H9 (cell line): Measurements from ENCODE around the gene EML3. TPM values are rescaled to one million over a fixed set of nuclear protein-coding genes. Genes with fewer than 3 reads are reported as not detected.

Experiments used
- DNase-seq: peaks from one replicate; pipeline ENCODE4 v3.0.0-alpha.2; 2017
- H2AFZ ChIP-seq: one replicate; pipeline ENCODE4 v1.6.1; 2013; ENCODE audit warnings: mild to moderate bottlenecking, low read length, control low read depth, moderate library complexity
- H2AK5ac ChIP-seq: 2 replicates; pipeline ENCODE4 v1.6.1; 2013; ENCODE audit warnings: low read length, control low read depth, mixed read lengths; ENCODE audit not compliant: insufficient read length
- H2BK120ac ChIP-seq: one replicate; pipeline ENCODE4 v1.6.1; 2013; ENCODE audit warnings: low read depth, mild to moderate bottlenecking, low read length, control low read depth, inconsistent platforms; ENCODE audit not compliant: poor library complexity, severe bottlenecking
- H2BK12ac ChIP-seq: 2 replicates; pipeline ENCODE4 v1.6.1; 2013; ENCODE audit warnings: low read length, control low read depth, mixed read lengths, low read depth; ENCODE audit not compliant: insufficient read length
- H2BK15ac ChIP-seq: 2 replicates; pipeline ENCODE4 v1.6.1; 2013; ENCODE audit warnings: low read depth, low read length, control low read depth
- H2BK20ac ChIP-seq: one replicate; pipeline ENCODE4 v1.6.1; 2013; ENCODE audit warnings: low read depth, mild to moderate bottlenecking, low read length, control low read depth, inconsistent platforms; ENCODE audit not compliant: poor library complexity, severe bottlenecking
- H2BK5ac ChIP-seq: 2 replicates; pipeline ENCODE4 v1.6.1; 2013; ENCODE audit warnings: low read length, control low read depth, mixed read lengths; ENCODE audit not compliant: insufficient read length
- H3K14ac ChIP-seq: 2 replicates; pipeline ENCODE4 v1.6.1; 2013; ENCODE audit warnings: low read length, control low read depth; ENCODE audit not compliant: insufficient read depth
- H3K18ac ChIP-seq: 2 replicates; pipeline ENCODE4 v1.6.1; 2013; ENCODE audit warnings: low read depth, mild to moderate bottlenecking, mixed read lengths, low read length, control low read depth; ENCODE audit not compliant: insufficient read length
- H3K23ac ChIP-seq: 2 replicates; pipeline ENCODE4 v1.6.1; 2013; ENCODE audit warnings: low read length, control low read depth, mixed read lengths, low read depth; ENCODE audit not compliant: insufficient read length
- H3K23me2 ChIP-seq: 2 replicates; pipeline ENCODE4 v1.6.1; 2013; ENCODE audit warnings: low read depth, mild to moderate bottlenecking, mixed read lengths, low read length, control low read depth; ENCODE audit not compliant: insufficient read length, poor library complexity, severe bottlenecking
- H3K27ac ChIP-seq: 2 replicates; pipeline ENCODE4 v1.5.1; 2013; ENCODE audit warnings: low read length, control low read depth, mixed read lengths, low read depth; ENCODE audit not compliant: insufficient read length
- H3K27me3 ChIP-seq: 2 replicates; pipeline ENCODE4 v1.6.1; 2013; ENCODE audit warnings: low read length, control low read depth, inconsistent platforms; ENCODE audit not compliant: insufficient read depth
- H3K4ac ChIP-seq: 2 replicates; pipeline ENCODE4 v1.6.1; 2013; ENCODE audit warnings: low read depth, mild to moderate bottlenecking, control low read depth, inconsistent platforms, low read length, moderate library complexity
- H3K4me1 ChIP-seq: 2 replicates; pipeline ENCODE4 v1.6.1; 2013; ENCODE audit warnings: low read length, control low read depth, inconsistent platforms; ENCODE audit not compliant: insufficient read depth
- H3K4me2 ChIP-seq: 2 replicates; pipeline ENCODE4 v1.6.1; 2013; ENCODE audit warnings: low read length, control low read depth, mixed read lengths; ENCODE audit not compliant: insufficient read length, insufficient read depth
- H3K56ac ChIP-seq: 2 replicates; pipeline ENCODE4 v1.6.1; 2013; ENCODE audit warnings: low read depth, mild to moderate bottlenecking, mixed read lengths, low read length, control low read depth; ENCODE audit not compliant: insufficient read length
- H3K79me1 ChIP-seq: 2 replicates; pipeline ENCODE4 v1.6.1; 2013; ENCODE audit warnings: low read depth, mild to moderate bottlenecking, moderate library complexity, low read length, control low read depth, inconsistent platforms; ENCODE audit not compliant: insufficient read depth, poor library complexity, severe bottlenecking
- H3K79me2 ChIP-seq: 2 replicates; pipeline ENCODE4 v1.6.1; 2013; ENCODE audit warnings: low read length, control low read depth, inconsistent platforms; ENCODE audit not compliant: insufficient read depth
- H3K9ac ChIP-seq: 2 replicates; pipeline ENCODE4 v1.6.1; 2013; ENCODE audit warnings: low read length, control low read depth, mixed read lengths; ENCODE audit not compliant: insufficient read length; ENCODE audit errors: extremely low read depth
- H3K9me3 ChIP-seq: one replicate; pipeline ENCODE4 v1.6.1; 2013; ENCODE audit warnings: low read depth, low read length, inconsistent platforms; ENCODE audit not compliant: control insufficient read depth
- H3T11ph ChIP-seq: one replicate; pipeline ENCODE4 v1.6.1; 2013; ENCODE audit warnings: mild to moderate bottlenecking, low read length, control low read depth, inconsistent platforms
- H4K20me1 ChIP-seq: one replicate; pipeline ENCODE4 v1.6.1; 2013; ENCODE audit not compliant: control insufficient read depth, insufficient read length, insufficient read depth
- H4K5ac ChIP-seq: 2 replicates; pipeline ENCODE4 v1.6.1; 2013; ENCODE audit warnings: low read depth, mild to moderate bottlenecking, mixed read lengths, low read length, control low read depth; ENCODE audit not compliant: insufficient read length
- H4K8ac ChIP-seq: replicated peaks from 2 replicates; pipeline ENCODE4 v1.6.1; 2013; ENCODE audit warnings: low read length, control low read depth, mixed read lengths, low read depth; ENCODE audit not compliant: insufficient read length
- H4K91ac ChIP-seq: 2 replicates; pipeline ENCODE4 v1.6.1; 2013; ENCODE audit warnings: low read depth, mild to moderate bottlenecking, moderate library complexity, mixed read lengths, low read length, control low read depth; ENCODE audit not compliant: insufficient read length
- H3K27ac Mint-ChIP-seq, 3 experiments: 2 replicates in 2 of 3; 3 replicates in 1 of 3; pipeline ENCODE4 v1.8.0; 2020 to 2021; ENCODE audit warnings: mixed read lengths in 3 of 3, mild to moderate bottlenecking in 1 of 3, moderate library complexity in 1 of 3
- H3K27me3 Mint-ChIP-seq: 2 replicates; pipeline ENCODE4 v1.8.0; 2021; ENCODE audit warnings: low read depth, mild to moderate bottlenecking, moderate library complexity, mixed read lengths
- H3K36me3 Mint-ChIP-seq, 3 experiments: 2 replicates in 2 of 3; 3 replicates in 1 of 3; pipeline ENCODE4 v1.8.0; 2020 to 2021; ENCODE audit warnings: low read depth in 3 of 3, mixed read lengths in 3 of 3; ENCODE audit not compliant: insufficient read depth in 1 of 3
- H3K4me1 Mint-ChIP-seq, 2 experiments: 2 replicates each; pipeline ENCODE4 v1.8.0; 2020; ENCODE audit warnings: mixed read lengths in 2 of 2
- H3K4me3 Mint-ChIP-seq, 2 experiments: 2 replicates in 1 of 2; 3 replicates in 1 of 2; pipeline ENCODE4 v1.8.0; 2020 to 2021; ENCODE audit warnings: mild to moderate bottlenecking in 2 of 2, mixed read lengths in 2 of 2, moderate library complexity in 1 of 2
- H3K9me3 Mint-ChIP-seq, 2 experiments: 2 replicates in 1 of 2; 3 replicates in 1 of 2; pipeline ENCODE4 v1.8.0; 2020; ENCODE audit warnings: mild to moderate bottlenecking in 2 of 2, mixed read lengths in 2 of 2, moderate library complexity in 1 of 2
- WGBS: extraction: QIAGEN DNeasy Blood & Tissue Kit; methylation state at CpG from one replicate; pipeline ENCODE4 v1.1.7; 2013; ENCODE audit warnings: missing lambda C conversion rate, low lambda C conversion rate, mixed read lengths; ENCODE audit not compliant: insufficient read length; ENCODE audit errors: extremely low coverage; 5-methylcytosine and 5-hydroxymethylcytosine counted together
- total RNA-seq: library from RNA; stranded (reverse); gene quantifications from 2 replicates; pipeline ENCODE4 v1.2.1, GENCODE V29; 2021
- TF ChIP-seq, protein P1 (sequence below): fragments of 200-600 bp; sonication (generic); conservative IDR thresholded peaks from 3 replicates; pipeline ENCODE4 v1.8.0; 2021; ENCODE audit warnings: antibody characterized with exemption, mild to moderate bottlenecking

Gene EML3
- total RNA-seq, 1 experiment from 2014 or later, result 35.3 TPM

- H3K4me1 Mint-ChIP-seq, result peaks cover 37 to 38% of the 10 kb centered on the region in 2 experiments
- peak overlapping the region; percentile 99 to 100 for H3K4me3 Mint-ChIP-seq
- no peak overlapping the region for H4K8ac ChIP-seq
- WGBS, result no CpG with 5 or more reads among the region's 33 CpGs
- H2BK15ac ChIP-seq, result no peak overlapping the region
- no peak overlapping the region for H4K5ac ChIP-seq
- peaks cover 13% of the 10 kb centered on the region for H3K23me2 ChIP-seq
- H3K9ac ChIP-seq, result peak overlapping the region; percentile 91
- DNase-seq, result no peak
- H2BK120ac ChIP-seq, result no peak overlapping the region
- peaks cover 12% of the 10 kb centered on the region; the same call in 1 of the 2 replicates for H3K79me2 ChIP-seq
- H3K79me1 ChIP-seq, result peaks cover 8% of the 10 kb centered on the region
- no peak overlapping the region for H3K23ac ChIP-seq
- no peak overlapping the region for H4K91ac ChIP-seq
- H3K27me3 ChIP-seq, result no peaks in the 10 kb centered on the region
- H3K56ac ChIP-seq, result no peak overlapping the region
- H3K9me3 Mint-ChIP-seq, result no peaks in the 10 kb centered on the region
- H2BK5ac ChIP-seq, result no peak overlapping the region
- no peak overlapping the region for H3K27ac ChIP-seq
- peak overlapping the region; percentile 35 for H3K18ac ChIP-seq
- no peaks in the 10 kb centered on the region for H3K9me3 ChIP-seq
- no peaks in the 10 kb centered on the region for H3K27me3 Mint-ChIP-seq
- H2BK20ac ChIP-seq, result no peak overlapping the region
- H2AFZ ChIP-seq, result no peak overlapping the region
- H3K27ac Mint-ChIP-seq, result peak overlapping the region; percentile 84 to 99 (median 95)
- H2BK12ac ChIP-seq, result no peak overlapping the region
- H3K4ac ChIP-seq, result no peak overlapping the region
- TF ChIP-seq, protein P1, sequence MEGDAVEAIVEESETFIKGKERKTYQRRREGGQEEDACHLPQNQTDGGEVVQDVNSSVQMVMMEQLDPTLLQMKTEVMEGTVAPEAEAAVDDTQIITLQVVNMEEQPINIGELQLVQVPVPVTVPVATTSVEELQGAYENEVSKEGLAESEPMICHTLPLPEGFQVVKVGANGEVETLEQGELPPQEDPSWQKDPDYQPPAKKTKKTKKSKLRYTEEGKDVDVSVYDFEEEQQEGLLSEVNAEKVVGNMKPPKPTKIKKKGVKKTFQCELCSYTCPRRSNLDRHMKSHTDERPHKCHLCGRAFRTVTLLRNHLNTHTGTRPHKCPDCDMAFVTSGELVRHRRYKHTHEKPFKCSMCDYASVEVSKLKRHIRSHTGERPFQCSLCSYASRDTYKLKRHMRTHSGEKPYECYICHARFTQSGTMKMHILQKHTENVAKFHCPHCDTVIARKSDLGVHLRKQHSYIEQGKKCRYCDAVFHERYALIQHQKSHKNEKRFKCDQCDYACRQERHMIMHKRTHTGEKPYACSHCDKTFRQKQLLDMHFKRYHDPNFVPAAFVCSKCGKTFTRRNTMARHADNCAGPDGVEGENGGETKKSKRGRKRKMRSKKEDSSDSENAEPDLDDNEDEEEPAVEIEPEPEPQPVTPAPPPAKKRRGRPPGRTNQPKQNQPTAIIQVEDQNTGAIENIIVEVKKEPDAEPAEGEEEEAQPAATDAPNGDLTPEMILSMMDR, result no peak
- no peaks in the 10 kb centered on the region for H4K20me1 ChIP-seq
- no peak overlapping the region for H2AK5ac ChIP-seq
- no peaks in the 10 kb centered on the region for H3K4me1 ChIP-seq
- peak overlapping the region; percentile 31; the same call in 1 of the 2 replicates for H3K14ac ChIP-seq
- peak overlapping the region; percentile 98 for H3K4me2 ChIP-seq
- peaks cover 42 to 75% (median 67%) of the 10 kb centered on the region in 3 experiments for H3K36me3 Mint-ChIP-seq
- H3T11ph ChIP-seq, result no peak overlapping the region
Measured at GRCh38 chr11:62574363-62575071, 38.1 kb downstream of the EML3 start.
